Suprapubic skin (tissue), 4 donors: ENCODE measurements around the gene SPDL1. TPM values are rescaled to one million over a fixed set of nuclear protein-coding genes. Genes with fewer than 3 reads are reported as not detected.

Experiments used
- DNase-seq, 2 donors: peaks; one replicate each; pipeline ENCODE4 v3.0.0-alpha.2; 2019; ENCODE audit warnings: low spot score in 2 of 2
- H3K27ac ChIP-seq: fragments of 200-600 bp; sonication (generic); one replicate; pipeline ENCODE4 v1.5.1; 2019
- H3K27me3 ChIP-seq: fragments of 200-600 bp; sonication (generic); one replicate; pipeline ENCODE4 v1.5.1; 2019
- H3K36me3 ChIP-seq: fragments of 200-600 bp; sonication (generic); one replicate; pipeline ENCODE4 v1.5.1; 2019
- H3K4me1 ChIP-seq: fragments of 200-600 bp; sonication (generic); one replicate; pipeline ENCODE4 v1.5.1; 2019
- H3K4me3 ChIP-seq: fragments of 200-600 bp; sonication (generic); one replicate; pipeline ENCODE4 v1.5.1; 2019; ENCODE audit warnings: mild to moderate bottlenecking
- H3K9me3 ChIP-seq: fragments of 200-600 bp; sonication (generic); one replicate; pipeline ENCODE4 v1.5.1; 2019
- CTCF ChIP-seq, 2 donors: fragments of 200-600 bp in 1 of 2; fragments of 450-650 bp in 1 of 2; sonication (generic) in 1 of 2; IDR thresholded peaks; one replicate each; pipeline ENCODE4 v1.5.1; 2016 to 2019; ENCODE audit warnings: antibody characterized with exemption in 2 of 2, mild to moderate bottlenecking in 1 of 2, moderate library complexity in 1 of 2
- EP300 ChIP-seq: sonication (generic); formaldehyde crosslinking; IDR thresholded peaks from one replicate; pipeline ENCODE4 v1.6.1; 2017; ENCODE audit warnings: antibody characterized with exemption
- POLR2A ChIP-seq, 2 donors: fragments of 450-650 bp; IDR thresholded peaks; one replicate each; pipeline ENCODE4 v1.6.1; 2017; ENCODE audit warnings: antibody characterized with exemption in 2 of 2, mild to moderate bottlenecking in 2 of 2, moderate library complexity in 2 of 2
- POLR2AphosphoS5 ChIP-seq, 3 donors: sonication (generic); formaldehyde crosslinking; IDR thresholded peaks; one replicate each; pipeline ENCODE4 v1.6.1; 2017; ENCODE audit warnings: antibody characterized with exemption in 3 of 3
- WGBS: methylation state at CpG from one replicate; pipeline ENCODE4 v1.1.5; 2018; 5-methylcytosine and 5-hydroxymethylcytosine counted together
- total RNA-seq, 4 donors: library from RNA; depleted of rRNA; stranded (reverse); fragments of >200 nt; gene quantifications; one replicate each; pipeline ENCODE4 v1.1.0, GENCODE V29; 2016

SPDL1 gene
- total RNA-seq, 4 donors from 2014 or later, result 6.4 to 9.4 (median 7.3) TPM

GRCh38 chr5:169544264-169544950 is 39.2 kb upstream of the SPDL1 start:
- Histone ChIP-seq H3K27me3 (no peaks in the 10 kb centered on the region), H3K4me1 (peaks cover 2% of the 10 kb centered on the region), H3K4me3 (no peak overlapping the region), H3K36me3 (no peaks in the 10 kb centered on the region), H3K9me3 (peaks cover 6% of the 10 kb centered on the region), H3K27ac (no peak overlapping the region)
- 80% methylated on average over 2 of the region's 2 CpGs for WGBS
- DNase-seq, result no peak
- TF ChIP-seq POLR2A (IDR thresholded peaks at IDR 0.05), result no peak
- no peak for TF ChIP-seq EP300
- no peak for TF ChIP-seq POLR2AphosphoS5 (IDR thresholded peaks at IDR 0.05)
- TF ChIP-seq CTCF (IDR thresholded peaks at IDR 0.05), result no peak

GRCh38 chr5:169545762-169546161 is 37.8 kb upstream of the SPDL1 start:
- no peak for DNase-seq
- peaks cover 6% of the 10 kb centered on the region for H3K9me3 ChIP-seq
- TF ChIP-seq EP300 (no peak), POLR2AphosphoS5 (IDR thresholded peaks at IDR 0.05) (no peak), POLR2A (IDR thresholded peaks at IDR 0.05) (no peak), CTCF (IDR thresholded peaks at IDR 0.05) (no peak)
- H3K4me1 ChIP-seq, result peaks cover 2% of the 10 kb centered on the region
- WGBS, result 95% methylated on average over 1 of the region's 1 CpG
- no peak overlapping the region for H3K27ac ChIP-seq
- H3K4me3 ChIP-seq, result no peak overlapping the region
- H3K36me3 ChIP-seq, result no peaks in the 10 kb centered on the region
- no peaks in the 10 kb centered on the region for H3K27me3 ChIP-seq

- H3K36me3 ChIP-seq, result no peaks in the 10 kb centered on the region
- H3K4me1 ChIP-seq, result peaks cover 2% of the 10 kb centered on the region
- H3K4me3 ChIP-seq, result no peak overlapping the region
- H3K9me3 ChIP-seq, result peaks cover 3% of the 10 kb centered on the region
- DNase-seq, result no peak
- no peak overlapping the region for H3K27ac ChIP-seq
- TF ChIP-seq POLR2A (IDR thresholded peaks at IDR 0.05), result no peak
- no peak for TF ChIP-seq POLR2AphosphoS5 (IDR thresholded peaks at IDR 0.05)
- no peak for TF ChIP-seq CTCF (IDR thresholded peaks at IDR 0.05)
- no peak for TF ChIP-seq EP300
- H3K27me3 ChIP-seq, result no peaks in the 10 kb centered on the region
- 82% methylated on average over 3 of the region's 3 CpGs for WGBS
These were observed 37.2 kb upstream of the SPDL1 start for GRCh38 chr5:169546346-169546745.

- H3K9me3 ChIP-seq, result no peaks in the 10 kb centered on the region
- no peaks in the 10 kb centered on the region for H3K27me3 ChIP-seq
- H3K36me3 ChIP-seq, result no peaks in the 10 kb centered on the region
- H3K4me3 ChIP-seq, result no peak overlapping the region
- peaks cover 2% of the 10 kb centered on the region for H3K4me1 ChIP-seq
- no peak for TF ChIP-seq POLR2AphosphoS5 (IDR thresholded peaks at IDR 0.05)
- no peak for TF ChIP-seq CTCF (IDR thresholded peaks at IDR 0.05)
- TF ChIP-seq EP300, result no peak
- TF ChIP-seq POLR2A (IDR thresholded peaks at IDR 0.05), result no peak
- H3K27ac ChIP-seq, result no peak overlapping the region
- DNase-seq, result no peak
- 42% methylated on average over 3 of the region's 3 CpGs for WGBS
These were observed 36.1 kb upstream of the SPDL1 start for GRCh38 chr5:169547508-169547907.

- Histone ChIP-seq H3K27me3 (no peaks in the 10 kb centered on the region), H3K27ac (no peak overlapping the region), H3K4me3 (no peak overlapping the region), H3K36me3 (no peaks in the 10 kb centered on the region), H3K9me3 (no peaks in the 10 kb centered on the region), H3K4me1 (peaks cover 2% of the 10 kb centered on the region)
- WGBS, result 23% methylated on average over 1 of the region's 1 CpG
- DNase-seq, result no peak
- TF ChIP-seq POLR2AphosphoS5 (IDR thresholded peaks at IDR 0.05), result no peak
- peak in 1 of 2 donors; percentile 9 for TF ChIP-seq CTCF (IDR thresholded peaks at IDR 0.05)
These were observed 35.3 kb upstream of the SPDL1 start for GRCh38 chr5:169548315-169548714.
